OCI-M2 (cell line): ENCODE measurements around the gene SOX6.
"Not testable (repeated sequence)": the region's sequence is repeated elsewhere in the genome, so short reads cannot be mapped to it uniquely, and the experiment has no call there.

ENCODE experiments used
- DNase-seq: peaks from one replicate; lab custom pipeline; 2025; ENCODE audit not compliant: unreplicated experiment; lab: John Stamatoyannopoulos, UW

Gene SOX6

DNA sequence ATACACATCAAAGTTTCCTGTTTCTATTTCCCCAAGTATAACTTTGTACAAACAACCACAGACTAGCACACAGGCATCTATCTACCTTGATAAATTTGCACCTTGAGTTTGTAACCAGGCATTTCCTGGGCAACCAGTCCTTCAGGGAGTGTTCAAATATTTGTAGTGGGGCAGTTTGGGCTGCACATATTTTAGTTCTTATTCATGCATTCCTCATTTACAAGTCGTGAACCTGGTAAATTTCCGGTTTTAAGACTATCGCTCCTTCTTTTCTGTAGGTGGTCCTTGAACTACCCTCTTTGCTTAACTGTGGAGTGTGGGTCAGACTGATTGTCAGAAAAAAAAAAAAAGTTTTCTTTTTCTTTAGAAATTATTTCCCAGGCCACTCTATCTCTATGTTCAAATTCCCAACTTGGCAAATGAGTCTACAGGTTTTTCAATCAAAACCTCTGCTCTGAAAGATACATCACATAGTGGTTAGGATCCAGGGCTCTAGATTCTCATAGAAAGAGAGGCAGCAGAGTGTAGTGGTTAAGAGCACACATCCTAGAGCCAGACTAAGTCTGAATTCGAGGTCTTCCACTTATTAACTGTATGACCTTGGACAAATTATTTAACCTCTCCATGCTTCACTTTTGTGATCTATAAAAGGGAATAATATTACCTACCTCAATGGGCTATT is 201.5 kb downstream of the SOX6 start:
- no peak for DNase-seq

DNA sequence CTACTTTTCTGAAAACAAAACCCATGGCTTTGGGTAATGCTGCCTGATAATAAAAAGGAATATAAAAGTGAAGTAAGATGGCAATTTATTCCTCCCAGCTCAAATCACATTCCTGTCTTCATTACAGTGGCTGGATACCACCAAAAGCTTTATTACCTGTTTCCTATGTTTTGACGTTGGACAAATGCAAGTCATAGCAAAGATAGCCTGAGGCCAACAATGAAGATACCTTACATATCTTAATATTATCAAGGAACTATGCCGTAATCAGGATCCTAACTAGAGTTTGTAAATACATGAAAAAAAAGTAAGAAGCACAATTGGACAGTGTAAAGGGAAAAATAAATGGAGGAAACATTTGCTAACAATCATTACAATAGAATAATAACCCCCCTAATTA is 202.4 kb downstream of the SOX6 start:
- no peak for DNase-seq

GRCh38 chr11:16151138-16151537 is 205.2 kb downstream of the SOX6 start:
- no peak for DNase-seq

- DNase-seq, result no peak
Observed at GRCh38 chr11:16149476-16149875, 206.9 kb downstream of the SOX6 start.

- DNase-seq, result no peak
Observed at GRCh38 chr11:16148301-16148931, 207.9 kb downstream of the SOX6 start.

DNA sequence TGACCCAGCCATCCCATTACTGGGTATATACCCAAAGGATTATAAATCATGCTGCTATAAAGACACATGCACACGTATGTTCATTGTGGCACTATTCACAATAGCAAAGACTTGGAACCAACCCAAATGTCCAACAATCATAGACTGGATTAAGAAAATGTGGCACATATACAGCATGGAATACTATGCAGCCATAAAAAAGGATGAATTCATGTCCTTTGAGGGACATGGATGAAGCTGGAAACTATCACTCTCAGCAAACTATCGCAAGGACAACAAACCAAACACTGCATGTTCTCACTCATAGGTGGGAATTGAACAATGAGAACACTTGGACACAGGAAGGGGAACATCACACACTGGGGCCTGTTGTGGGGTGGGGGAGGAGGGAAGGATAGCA is 209.4 kb downstream of the SOX6 start:
- DNase-seq, result not testable (repeated sequence)

GRCh38 chr11:16141614-16142013 is 214.7 kb downstream of the SOX6 start:
- not testable (repeated sequence) for DNase-seq

DNA sequence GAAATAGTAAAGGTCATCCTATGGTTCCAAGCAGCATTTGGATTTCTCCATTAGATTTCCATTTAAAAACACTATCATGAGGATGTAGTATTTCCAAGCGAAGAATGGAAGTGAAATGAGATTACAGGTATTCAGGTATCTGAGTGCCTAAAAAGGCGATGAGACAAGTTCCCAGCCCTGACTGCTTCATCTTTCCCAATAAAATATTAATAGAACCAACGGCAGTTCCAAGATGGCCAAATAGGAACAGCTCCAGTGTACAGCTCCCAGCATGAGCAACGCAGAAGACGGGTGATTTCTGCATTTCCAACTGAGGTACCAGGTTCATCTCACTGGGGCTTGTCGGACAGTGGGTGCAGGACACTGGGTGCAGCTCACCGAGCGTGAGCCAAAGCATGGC is 215.2 kb downstream of the SOX6 start:
- not testable (repeated sequence) for DNase-seq

DNA sequence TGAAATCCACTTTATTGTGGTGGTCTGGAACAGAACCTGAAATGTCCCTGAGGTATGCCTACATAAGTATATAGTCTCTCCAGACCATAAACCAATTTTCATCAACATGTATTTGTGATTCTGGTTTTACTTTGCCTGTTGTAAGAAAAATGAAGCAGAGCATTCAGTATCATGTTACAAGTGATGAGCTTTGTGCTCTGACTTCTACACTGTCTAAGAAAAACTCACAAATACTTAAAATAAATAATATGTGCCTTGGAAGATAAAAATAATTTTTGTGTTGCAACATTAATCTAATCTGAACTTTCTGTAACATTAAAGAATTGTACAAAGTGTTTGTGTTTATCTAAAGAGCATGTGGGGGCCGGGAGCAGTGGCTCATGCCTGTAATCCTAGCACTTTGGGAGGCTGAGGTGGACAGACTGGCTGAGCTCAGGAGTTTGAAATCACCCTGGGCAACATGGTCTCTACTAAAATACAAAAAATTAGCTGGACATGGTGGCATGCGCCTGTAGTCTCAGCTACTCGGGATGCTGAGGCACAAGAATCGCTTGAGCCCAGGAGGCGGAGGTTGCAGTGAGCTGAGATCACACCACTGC is 219.5 kb downstream of the SOX6 start:
- DNase-seq, result no peak

GRCh38 chr11:16133867-16134266 is 222.5 kb downstream of the SOX6 start:
- DNase-seq, result no peak

- no peak for DNase-seq
Observed at GRCh38 chr11:16127732-16128131, 228.6 kb downstream of the SOX6 start.

DNA sequence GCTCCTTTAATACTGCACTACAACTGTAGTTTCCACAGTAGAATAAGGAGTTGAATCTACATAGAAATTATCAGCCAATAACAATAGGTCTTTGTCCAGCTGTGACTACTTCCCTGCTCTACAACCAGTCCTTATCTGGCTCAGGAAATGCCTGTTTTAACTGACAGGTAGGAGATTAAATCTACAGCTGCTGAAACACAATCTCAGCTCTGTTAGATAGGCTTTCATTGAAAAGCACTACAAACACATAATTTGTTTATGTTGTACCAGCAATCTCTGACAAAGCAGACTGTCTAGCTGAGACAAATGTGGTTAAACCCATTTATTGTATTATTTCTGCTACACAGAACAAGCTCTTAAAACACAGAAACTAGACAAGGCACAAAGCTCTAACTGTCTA is 230.0 kb downstream of the SOX6 start:
- no peak for DNase-seq

DNA sequence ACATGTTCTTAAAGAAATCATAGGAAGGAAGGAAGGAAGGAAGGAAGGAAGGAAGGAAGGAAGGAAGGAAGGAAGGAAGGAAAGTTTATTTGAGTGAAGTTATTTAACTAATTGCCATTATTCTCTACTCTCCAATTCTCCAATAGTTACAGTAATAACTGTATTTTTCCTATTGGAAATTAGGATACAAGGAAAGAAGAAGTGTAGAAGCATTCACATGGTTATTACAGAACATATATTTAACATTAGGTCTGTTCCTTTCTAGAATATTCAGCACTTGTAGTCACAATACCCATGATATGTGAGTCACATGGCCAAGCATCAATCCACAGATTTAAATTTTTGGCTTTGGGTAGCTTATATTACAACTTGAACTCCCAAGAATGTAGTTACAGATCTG is 230.6 kb downstream of the SOX6 start:
- DNase-seq, result no peak

DNA sequence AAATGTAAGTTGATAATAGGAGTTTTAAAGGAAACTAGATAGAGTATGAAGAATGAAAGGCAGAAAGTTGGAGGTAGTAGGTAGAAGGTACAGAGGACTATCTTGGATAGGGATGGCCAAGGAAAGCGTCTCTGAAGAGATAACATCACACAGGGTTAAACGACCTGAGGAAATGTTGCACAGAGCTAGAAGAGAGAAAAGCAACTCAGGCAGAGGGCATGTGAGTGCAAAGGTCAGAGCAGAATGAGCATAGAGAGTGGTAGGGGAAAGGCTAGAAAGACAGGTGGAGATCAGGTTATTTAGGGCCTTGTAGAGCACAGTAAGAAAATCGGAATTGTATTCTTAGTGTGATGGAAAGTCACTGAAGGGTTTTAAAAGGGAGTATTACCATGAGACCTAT is 232.0 kb downstream of the SOX6 start:
- no peak for DNase-seq

DNA sequence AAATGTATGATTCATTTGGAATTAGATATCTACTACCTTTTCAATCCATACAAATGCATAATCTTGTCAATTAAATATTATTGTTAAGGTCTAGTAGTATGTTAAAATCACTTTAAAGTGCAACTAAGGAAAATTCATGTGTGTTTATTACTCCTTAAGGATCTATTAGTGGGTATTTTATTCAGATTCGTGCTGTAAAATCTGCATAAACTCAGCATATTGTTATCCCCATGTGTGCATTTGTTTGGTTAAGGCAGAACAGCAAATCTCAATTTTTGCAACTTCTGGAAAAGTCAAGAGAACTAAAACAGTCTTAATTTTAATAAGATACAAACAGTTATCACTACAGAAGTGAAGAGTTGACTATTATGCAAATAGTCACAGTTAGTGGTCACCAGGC is 234.5 kb downstream of the SOX6 start:
- no peak for DNase-seq

GRCh38 chr11:16120008-16120407 is 236.3 kb downstream of the SOX6 start:
- DNase-seq, result no peak

GRCh38 chr11:16117989-16118756 is 238.2 kb downstream of the SOX6 start:
- DNase-seq, result no peak

DNA sequence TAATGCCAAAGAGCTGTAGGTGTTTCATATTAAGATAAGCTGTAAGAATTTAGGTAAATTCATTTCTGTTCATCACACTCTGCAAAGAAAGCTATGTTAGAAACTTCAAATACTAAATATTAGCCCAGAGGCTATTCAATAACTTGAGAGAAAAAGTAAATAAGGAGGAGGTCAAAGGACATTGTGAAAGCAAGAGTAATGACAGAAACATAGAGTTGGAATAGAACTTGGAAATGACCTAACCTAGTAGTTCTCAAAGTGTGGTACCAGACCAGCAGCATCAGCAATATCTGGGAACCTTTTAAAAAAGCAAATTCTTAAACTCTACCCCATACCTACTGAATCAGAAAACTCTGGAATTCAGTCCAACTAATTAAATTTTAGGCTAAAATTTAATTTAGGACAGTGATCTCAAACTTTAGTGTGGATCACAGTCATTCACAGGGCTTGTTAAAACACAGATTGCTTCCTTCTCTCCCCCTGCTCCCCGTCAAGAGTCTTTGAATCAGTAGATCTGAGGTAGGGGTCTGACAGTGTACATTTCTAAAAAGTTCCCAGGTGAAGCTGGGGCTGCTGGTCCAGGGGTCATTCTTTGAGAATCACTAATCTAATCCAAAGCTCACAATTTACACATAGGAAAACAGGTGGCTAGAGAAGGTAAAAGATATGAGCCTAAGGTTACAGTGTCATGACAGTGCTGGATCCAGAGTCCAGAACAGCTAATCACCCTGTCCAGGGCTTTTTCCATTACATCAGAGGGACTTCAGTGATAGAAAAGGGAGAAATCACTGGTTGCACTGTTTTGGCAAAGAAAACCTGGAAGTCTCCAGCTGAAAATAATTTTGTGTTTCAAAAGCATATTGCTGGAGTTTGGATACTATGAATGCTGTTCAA is 241.1 kb downstream of the SOX6 start:
- no peak for DNase-seq

- no peak for DNase-seq
Observed at GRCh38 chr11:16114431-16114830, 241.9 kb downstream of the SOX6 start.

DNA sequence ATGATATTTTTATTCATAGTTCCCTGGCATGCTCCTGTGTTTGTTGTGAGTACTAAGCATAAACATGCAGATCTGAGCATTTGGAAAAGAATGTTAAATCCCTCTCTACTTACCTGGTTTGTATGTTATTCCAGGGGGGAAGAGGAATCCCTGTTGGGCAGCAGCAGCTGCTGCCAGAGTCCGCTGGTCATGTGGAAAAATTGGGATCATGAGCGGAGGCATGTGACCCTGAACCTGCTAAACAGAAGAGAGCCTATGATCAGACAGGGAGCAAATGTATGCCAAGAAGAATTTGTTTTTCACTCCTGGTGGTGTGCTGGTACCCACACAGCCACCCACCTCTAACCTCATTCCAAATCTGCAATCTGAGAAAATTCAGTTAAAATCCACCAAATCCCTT is 244.7 kb downstream of the SOX6 start:
- DNase-seq, result no peak

- DNase-seq, result no peak
Observed at GRCh38 chr11:16110886-16111285, 245.5 kb downstream of the SOX6 start.
